HCT116 (cell line): ENCODE measurements around the gene CD70. TPM values are rescaled to one million over a fixed set of nuclear protein-coding genes. Genes with fewer than 3 reads are reported as not detected.
"Not testable (repeated sequence)": the region's sequence is repeated elsewhere in the genome, so short reads cannot be mapped to it uniquely, and the experiment has no call there.

Experiments
- ATAC-seq: fragments of 200-7000 bp; cut with Tn5 transposase; 2 replicates; pipeline ENCODE4 v1.9.1; 2020; ENCODE audit warnings: mild to moderate bottlenecking, moderate library complexity
- BruUV-seq: library from RNA; stranded (reverse); fragments of 400-500 nt; replicated peaks from 2 replicates; lab custom pipeline; 2021; lab: Mats Ljungman, UMichigan
- CTCF ChIA-PET: fragments of 300-600 bp; sonication (Branson Sonifier 250); formaldehyde crosslinking; loops from one replicate; lab custom pipeline; 2021; ENCODE audit warnings: antibody characterized with exemption; lab: Charles Lee
- POLR2A ChIA-PET: fragments of 300-600, 350-600 bp; sonication (Branson Sonifier 250); formaldehyde crosslinking; loops from one replicate; lab custom pipeline; 2021; ENCODE audit warnings: antibody characterized with exemption; lab: Charles Lee
- RAD21 ChIA-PET, 2 experiments: fragments of 300-600 bp; sonication (Branson Sonifier 250); formaldehyde crosslinking; loops; one replicate each; lab custom pipeline; 2023; ENCODE audit warnings: low total read pairs in 2 of 2; ENCODE audit not compliant: uncharacterized antibody in 2 of 2, unreplicated experiment in 2 of 2, low non-redundant PET in 1 of 2; lab: Charles Lee
- DNase-seq: peaks from one replicate; pipeline ENCODE4 v3.0.0-alpha.2; 2010; ENCODE audit warnings: low read depth, low spot score
- H2AFZ ChIP-seq: fragments of 200-600 bp; shearing (Covaris generic), sonication (generic); 2 replicates; pipeline ENCODE4 v1.6.1; 2017; ENCODE audit warnings: low read depth, mixed run types, mixed read lengths, antibody characterized with exemption, low read length; ENCODE audit not compliant: poor library complexity, severe bottlenecking
- H3K27ac ChIP-seq: 2 replicates; pipeline ENCODE4 v1.5.1; 2012; ENCODE audit warnings: low read depth, low read length
- H3K27me3 ChIP-seq: fragments of 200-600 bp; sonication (generic); 2 replicates; pipeline ENCODE4 v1.6.1; 2016; ENCODE audit warnings: mixed run types, low read length, mixed read lengths; ENCODE audit not compliant: insufficient read depth
- H3K36me3 ChIP-seq, 2 experiments: fragments of 200-500 bp in 1 of 2; fragments of 200-600 bp in 1 of 2; sonication (Bioruptor generic) in 1 of 2; sonication (generic) in 1 of 2; 2 replicates each; pipeline versions ENCODE4 v1.5.1 to v1.6.1; 2014 to 2016; ENCODE audit warnings: low read length in 2 of 2, inconsistent platforms in 1 of 2, mixed read lengths in 1 of 2, mixed run types in 1 of 2; ENCODE audit not compliant: insufficient read depth in 2 of 2, control insufficient read depth in 1 of 2
- H3K4me1 ChIP-seq, 2 experiments: fragments of 200-600 bp in 1 of 2; sonication (generic) in 1 of 2; 2 replicates each; pipeline versions ENCODE4 v1.5.1 to v1.6.1; 2012 to 2017; ENCODE audit warnings: low read length in 2 of 2, inconsistent platforms in 1 of 2, mild to moderate bottlenecking in 1 of 2, mixed read lengths in 1 of 2, mixed run types in 1 of 2, moderate library complexity in 1 of 2; ENCODE audit not compliant: insufficient read depth in 2 of 2, control insufficient read depth in 1 of 2
- H3K4me2 ChIP-seq: fragments of 200-600 bp; sonication (generic); 2 replicates; pipeline ENCODE4 v1.6.1; 2017; ENCODE audit warnings: mixed run types, low read length, mixed read lengths
- H3K4me3 ChIP-seq, 2 experiments: fragments of 200-600 bp in 1 of 2; sonication (generic) in 1 of 2; replicated peaks in 1 of 2; 2 replicates each; pipeline ENCODE4 v1.5.1; 2011 to 2016; ENCODE audit warnings: low read length in 2 of 2, control low read depth in 1 of 2, low read depth in 1 of 2, mild to moderate bottlenecking in 1 of 2, mixed read lengths in 1 of 2, mixed run types in 1 of 2
- H3K79me2 ChIP-seq: fragments of 200-600 bp; sonication (generic); 2 replicates; pipeline ENCODE4 v1.6.1; 2017; ENCODE audit warnings: mild to moderate bottlenecking, mixed run types, low read length, moderate library complexity, mixed read lengths; ENCODE audit not compliant: insufficient read depth
- H3K9ac ChIP-seq: fragments of 200-600 bp; sonication (generic); 2 replicates; pipeline ENCODE4 v1.6.1; 2016; ENCODE audit warnings: low read length, mixed read lengths
- H3K9me2 ChIP-seq: fragments of 200-600 bp; sonication (generic), shearing (Covaris generic); 2 replicates; pipeline ENCODE4 v1.6.1; 2017; ENCODE audit warnings: mixed run types, mild to moderate bottlenecking, moderate library complexity; ENCODE audit not compliant: insufficient read depth
- H3K9me3 ChIP-seq, 2 experiments: fragments of 200-500 bp in 1 of 2; fragments of 200-600 bp in 1 of 2; sonication (Bioruptor generic) in 1 of 2; sonication (generic) in 1 of 2; 2 replicates each; pipeline ENCODE4 v1.6.1; 2014 to 2017; ENCODE audit warnings: low read length in 2 of 2, mixed read lengths in 2 of 2, inconsistent platforms in 1 of 2, low read depth in 1 of 2, mild to moderate bottlenecking in 1 of 2, mixed run types in 1 of 2, moderate library complexity in 1 of 2; ENCODE audit not compliant: control insufficient read depth in 1 of 2, insufficient read depth in 1 of 2
- H4K20me1 ChIP-seq: fragments of 200-600 bp; sonication (generic), shearing (Covaris generic); 2 replicates; pipeline ENCODE4 v1.6.1; 2017; ENCODE audit warnings: mixed run types, mild to moderate bottlenecking, moderate library complexity; ENCODE audit not compliant: insufficient read depth
- intact Hi-C: fragments of 100-400 bp; cut with micrococcal nuclease; formaldehyde crosslinking; loops from 2 replicates; pipeline ENCODE4 v1.10.0; 2022
- total RNA-seq: library from RNA; stranded (reverse); gene quantifications from one replicate; pipeline ENCODE4 v1.2.1, GENCODE V29; 2021; ENCODE audit not compliant: unreplicated experiment
- TF ChIP-seq, protein P1 (sequence below): IDR thresholded peaks from 2 replicates; pipeline ENCODE4 v1.6.1; 2012; ENCODE audit warnings: low read depth

Gene CD70
- total RNA-seq, 1 experiment from 2014 or later: 2.1 TPM

GRCh38 chr19:6608940-6609339, 18.0 kb upstream of the CD70 start (continued):
- TF ChIP-seq, protein P1, sequence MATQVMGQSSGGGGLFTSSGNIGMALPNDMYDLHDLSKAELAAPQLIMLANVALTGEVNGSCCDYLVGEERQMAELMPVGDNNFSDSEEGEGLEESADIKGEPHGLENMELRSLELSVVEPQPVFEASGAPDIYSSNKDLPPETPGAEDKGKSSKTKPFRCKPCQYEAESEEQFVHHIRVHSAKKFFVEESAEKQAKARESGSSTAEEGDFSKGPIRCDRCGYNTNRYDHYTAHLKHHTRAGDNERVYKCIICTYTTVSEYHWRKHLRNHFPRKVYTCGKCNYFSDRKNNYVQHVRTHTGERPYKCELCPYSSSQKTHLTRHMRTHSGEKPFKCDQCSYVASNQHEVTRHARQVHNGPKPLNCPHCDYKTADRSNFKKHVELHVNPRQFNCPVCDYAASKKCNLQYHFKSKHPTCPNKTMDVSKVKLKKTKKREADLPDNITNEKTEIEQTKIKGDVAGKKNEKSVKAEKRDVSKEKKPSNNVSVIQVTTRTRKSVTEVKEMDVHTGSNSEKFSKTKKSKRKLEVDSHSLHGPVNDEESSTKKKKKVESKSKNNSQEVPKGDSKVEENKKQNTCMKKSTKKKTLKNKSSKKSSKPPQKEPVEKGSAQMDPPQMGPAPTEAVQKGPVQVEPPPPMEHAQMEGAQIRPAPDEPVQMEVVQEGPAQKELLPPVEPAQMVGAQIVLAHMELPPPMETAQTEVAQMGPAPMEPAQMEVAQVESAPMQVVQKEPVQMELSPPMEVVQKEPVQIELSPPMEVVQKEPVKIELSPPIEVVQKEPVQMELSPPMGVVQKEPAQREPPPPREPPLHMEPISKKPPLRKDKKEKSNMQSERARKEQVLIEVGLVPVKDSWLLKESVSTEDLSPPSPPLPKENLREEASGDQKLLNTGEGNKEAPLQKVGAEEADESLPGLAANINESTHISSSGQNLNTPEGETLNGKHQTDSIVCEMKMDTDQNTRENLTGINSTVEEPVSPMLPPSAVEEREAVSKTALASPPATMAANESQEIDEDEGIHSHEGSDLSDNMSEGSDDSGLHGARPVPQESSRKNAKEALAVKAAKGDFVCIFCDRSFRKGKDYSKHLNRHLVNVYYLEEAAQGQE: no peak

DNA sequence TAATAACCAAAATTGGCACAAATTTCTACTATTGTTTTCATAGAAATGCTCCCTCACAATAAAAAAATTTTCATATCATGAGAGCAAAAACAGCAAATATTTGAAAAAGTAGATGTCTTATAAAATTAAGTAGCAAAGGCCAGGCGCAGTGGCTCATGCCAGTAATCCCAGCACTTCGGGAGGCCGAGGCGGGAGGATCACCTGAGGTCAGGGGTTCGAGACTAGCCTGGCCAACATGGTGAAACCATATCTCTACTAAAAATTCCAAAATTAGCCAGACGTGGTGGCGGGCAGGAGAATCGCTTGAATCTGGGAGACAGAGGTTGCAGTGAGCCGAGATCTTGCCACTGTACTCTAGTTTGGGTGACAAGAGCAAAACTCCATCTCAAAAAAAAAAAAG, 17.2 kb upstream of the CD70 start:
- H3K79me2 ChIP-seq, H4K20me1 ChIP-seq, H3K4me2 ChIP-seq, ATAC-seq, RAD21 ChIA-PET, CTCF ChIA-PET, H3K4me3 ChIP-seq, H2AFZ ChIP-seq, DNase-seq, POLR2A ChIA-PET, H3K9me2 ChIP-seq, H3K27me3 ChIP-seq, intact Hi-C loops, H3K36me3 ChIP-seq, H3K9me3 ChIP-seq, H3K9ac ChIP-seq, H3K27ac ChIP-seq, BruUV-seq: not testable (repeated sequence)
- H3K4me1 ChIP-seq: peaks cover 11 to 28% of the 10 kb centered on the region in 2 experiments

- H3K4me3 ChIP-seq, H3K27me3 ChIP-seq, DNase-seq, H3K9me3 ChIP-seq, H3K36me3 ChIP-seq, RAD21 ChIA-PET, ATAC-seq, H3K9me2 ChIP-seq, BruUV-seq, CTCF ChIA-PET, H3K9ac ChIP-seq, intact Hi-C loops, H4K20me1 ChIP-seq, H2AFZ ChIP-seq, H3K79me2 ChIP-seq, H3K4me2 ChIP-seq, H3K27ac ChIP-seq: not testable (repeated sequence)
- POLR2A ChIA-PET: interaction anchor here (0.7 kb wide), 1 partner anchor 984 kb away, joined by 3 read pairs; the partner anchor contains the start of gene SAFB
- peaks cover 16 to 31% of the 10 kb centered on the region in 2 experiments for H3K4me1 ChIP-seq
These were observed 15.5 kb upstream of the CD70 start for GRCh38 chr19:6606276-6607070.
